ENCODE data around the gene TTLL8.

- no peak for TF ChIP-seq MYC (IDR thresholded peaks at IDR 0.05; ENCODE audit: low read depth, low read length)
- TF ChIP-seq CTCF (IDR thresholded peaks at IDR 0.05; ENCODE audit: extremely low read depth in 1 of 2, insufficient read depth in 1 of 2, low read depth in 1 of 2, low read length in 2 of 2): no peak
- no peak for TF ChIP-seq FOS (IDR thresholded peaks at IDR 0.05; ENCODE audit: borderline replicate concordance, insufficient read depth, low read length)
- no peak for TF ChIP-seq EZH2 (IDR thresholded peaks at IDR 0.05; ENCODE audit: borderline replicate concordance, low read depth, low read length, severe bottlenecking)
- TF ChIP-seq POLR2A (IDR thresholded peaks at IDR 0.05; ENCODE audit: low read depth, low read length): no peak
- no peak for TF ChIP-seq MAX (IDR thresholded peaks at IDR 0.05; ENCODE audit: insufficient read depth, insufficient read length)
- no peak for TF ChIP-seq GATA2 (IDR thresholded peaks at IDR 0.05; ENCODE audit: insufficient read depth, insufficient read length, low read depth, low read length)
- no peak for TF ChIP-seq JUN (IDR thresholded peaks at IDR 0.05; ENCODE audit: borderline replicate concordance, insufficient read depth, insufficient read length, low read depth)
Observed at GRCh38 chr22:50056214-50056972, 1.7 kb downstream of the TTLL8 start.
